Uterus (tissue), 2 donors: Measurements from ENCODE around the gene SEPTIN1.

Source experiments
- CTCF ChIP-seq, 4 experiments: fragments of 200-600 bp in 2 of 4; fragments of 450-650 bp in 2 of 4; sonication (generic) in 2 of 4; IDR thresholded peaks; one replicate each; pipeline ENCODE4 v1.5.1; 2016 to 2019; ENCODE audit warnings: antibody characterized with exemption in 4 of 4, mild to moderate bottlenecking in 2 of 4, moderate library complexity in 1 of 4
- POLR2A ChIP-seq, 2 donors: fragments of 450-650 bp; IDR thresholded peaks; one replicate each; pipeline ENCODE4 v1.6.1; 2016; ENCODE audit warnings: antibody characterized with exemption in 2 of 2, mild to moderate bottlenecking in 1 of 2, moderate library complexity in 1 of 2

- TF ChIP-seq POLR2A (IDR thresholded peaks at IDR 0.05) (no peak), CTCF (IDR thresholded peaks at IDR 0.05) (no peak)
Observed at GRCh38 chr16:30401768-30402425, 19.5 kb upstream of the SEPTIN1 start.
